Thymus (tissue), 11 donors: ENCODE measurements around the gene FAM43A. TPM values are rescaled to one million over a fixed set of nuclear protein-coding genes. Genes with fewer than 3 reads are reported as not detected.

Source experiments
- DNase-seq, 9 donors: peaks; one replicate each; pipeline ENCODE4 v3.0.0-alpha.2; 2013; ENCODE audit warnings: low spot score in 9 of 9, low read depth in 6 of 9, missing footprints in 1 of 9
- H3K27ac ChIP-seq, 2 donors: one replicate each; pipeline ENCODE4 v1.5.1; 2013; ENCODE audit warnings: control low read depth in 1 of 2, low read depth in 1 of 2, low read length in 1 of 2, mild to moderate bottlenecking in 1 of 2, moderate library complexity in 1 of 2
- H3K27me3 ChIP-seq, 2 donors: one replicate each; pipeline ENCODE4 v1.5.1; 2013; ENCODE audit warnings: low read length in 1 of 2; ENCODE audit not compliant: control insufficient read depth in 2 of 2, insufficient read depth in 1 of 2
- H3K36me3 ChIP-seq, 2 donors: one replicate each; pipeline ENCODE4 v1.5.1; 2013; ENCODE audit warnings: low read length in 1 of 2, mild to moderate bottlenecking in 1 of 2, moderate library complexity in 1 of 2; ENCODE audit not compliant: control insufficient read depth in 2 of 2, insufficient read depth in 2 of 2
- H3K4me1 ChIP-seq, 2 donors: one replicate each; pipeline ENCODE4 v1.5.1; 2013; ENCODE audit warnings: low read length in 2 of 2; ENCODE audit not compliant: control insufficient read depth in 2 of 2, insufficient read depth in 2 of 2
- H3K4me3 ChIP-seq, 2 donors: one replicate each; pipeline ENCODE4 v1.5.1; 2013; ENCODE audit warnings: low read length in 2 of 2, control low read depth in 1 of 2, mild to moderate bottlenecking in 1 of 2
- H3K9me3 ChIP-seq, 2 donors: one replicate each; pipeline ENCODE4 v1.5.1; 2013; ENCODE audit warnings: low read length in 1 of 2, mild to moderate bottlenecking in 1 of 2; ENCODE audit not compliant: control insufficient read depth in 2 of 2, insufficient read depth in 1 of 2
- WGBS: extraction: QIAGEN DNeasy Blood & Tissue Kit; methylation state at CpG from one replicate; pipeline ENCODE4 v1.1.7; 2013; 5-methylcytosine and 5-hydroxymethylcytosine counted together
- polyA plus RNA-seq: library from polyadenylated mRNA; stranded (reverse); fragments of 200-250 nt; gene quantifications from one replicate; pipeline ENCODE4 v1.2.3, GENCODE V29; 2013
- total RNA-seq: library from RNA; stranded (reverse); fragments of 120-200 nt; gene quantifications from one replicate; pipeline ENCODE4 v1.2.4, GENCODE V29; 2013
- donor health status: healthy.

FAM43A gene
- total and polyA plus RNA-seq, 2 donors: 3.7 to 6.2 TPM

GRCh38 chr3:194689493-194689944, 3.8 kb downstream of the FAM43A start:
- Histone ChIP-seq H3K27me3 (peaks cover 35 to 53% of the 10 kb centered on the region in 2 donors), H3K4me1 (peaks cover 10 to 46% of the 10 kb centered on the region in 2 donors), H3K27ac (peak overlapping the region in 1 of 2 donors; percentile 19), H3K9me3 (peaks cover 0 to 8% of the 10 kb centered on the region in 2 donors), H3K36me3 (no peaks in the 10 kb centered on the region), H3K4me3 (no peak overlapping the region)
- 9% methylated on average over 9 of the region's 9 CpGs for WGBS
- DNase-seq: peak in 2 of 9 donors; percentile 41 to 65

GRCh38 chr3:194690501-194691372, 5.1 kb downstream of the FAM43A start:
- no peak overlapping the region for H3K4me3 ChIP-seq
- H3K9me3 ChIP-seq: peaks cover 0 to 8% of the 10 kb centered on the region in 2 donors
- 88% methylated on average over 8 of the region's 8 CpGs for WGBS
- peaks cover 28 to 41% of the 10 kb centered on the region in 2 donors for H3K27me3 ChIP-seq
- H3K4me1 ChIP-seq: peaks cover 10 to 41% of the 10 kb centered on the region in 2 donors
- H3K36me3 ChIP-seq: no peaks in the 10 kb centered on the region
- no peak overlapping the region for H3K27ac ChIP-seq
- DNase-seq: peak in 1 of 9 donors; percentile 22

GRCh38 chr3:194691481-194692283, 6.0 kb downstream of the FAM43A start:
- H3K36me3 ChIP-seq: no peaks in the 10 kb centered on the region
- WGBS: 92% methylated on average over 15 of the region's 15 CpGs
- DNase-seq: no peak
- no peak overlapping the region for H3K4me3 ChIP-seq
- H3K9me3 ChIP-seq: peaks cover 0 to 8% of the 10 kb centered on the region in 2 donors
- peaks cover 8 to 40% of the 10 kb centered on the region in 2 donors for H3K4me1 ChIP-seq
- H3K27ac ChIP-seq: no peak overlapping the region
- H3K27me3 ChIP-seq: peaks cover 18 to 32% of the 10 kb centered on the region in 2 donors

- H3K27ac ChIP-seq: no peak overlapping the region
- H3K36me3 ChIP-seq: no peaks in the 10 kb centered on the region
- 84% methylated on average over 6 of the region's 6 CpGs for WGBS
- peaks cover 0 to under 1% of the 10 kb centered on the region in 2 donors for H3K27me3 ChIP-seq
- no peak overlapping the region for H3K4me3 ChIP-seq
- no peak for DNase-seq
- H3K4me1 ChIP-seq: peaks cover 0 to 8% of the 10 kb centered on the region in 2 donors
- H3K9me3 ChIP-seq: peaks cover 0 to 7% of the 10 kb centered on the region in 2 donors
Observed at GRCh38 chr3:194696702-194697101, 11.0 kb downstream of the FAM43A start.

- H3K4me1 ChIP-seq: no peaks in the 10 kb centered on the region
- peaks cover 0 to 7% of the 10 kb centered on the region in 2 donors for H3K9me3 ChIP-seq
- no peaks in the 10 kb centered on the region for H3K36me3 ChIP-seq
- no peak overlapping the region for H3K4me3 ChIP-seq
- WGBS: 96% methylated on average over 9 of the region's 9 CpGs
- H3K27me3 ChIP-seq: no peaks in the 10 kb centered on the region
- no peak for DNase-seq
- no peak overlapping the region for H3K27ac ChIP-seq
Observed at GRCh38 chr3:194702545-194702944, 16.9 kb downstream of the FAM43A start.

GRCh38 chr3:194705227-194705626, 19.5 kb downstream of the FAM43A start:
- Histone ChIP-seq H3K27ac (no peak overlapping the region), H3K36me3 (no peaks in the 10 kb centered on the region), H3K9me3 (peaks cover 0 to 5% of the 10 kb centered on the region in 2 donors), H3K4me1 (no peaks in the 10 kb centered on the region), H3K27me3 (no peaks in the 10 kb centered on the region), H3K4me3 (no peak overlapping the region)
- WGBS: 95% methylated on average over 8 of the region's 8 CpGs
- DNase-seq: no peak

GRCh38 chr3:194705761-194706160, 20.1 kb downstream of the FAM43A start:
- Histone ChIP-seq H3K27me3 (no peaks in the 10 kb centered on the region), H3K27ac (no peak overlapping the region), H3K36me3 (no peaks in the 10 kb centered on the region), H3K4me1 (no peaks in the 10 kb centered on the region), H3K4me3 (no peak overlapping the region), H3K9me3 (peaks cover 0 to 5% of the 10 kb centered on the region in 2 donors)
- WGBS: 84% methylated on average over 11 of the region's 11 CpGs
- DNase-seq: no peak

GRCh38 chr3:194707147-194707540, 21.5 kb downstream of the FAM43A start:
- H3K4me1 ChIP-seq: no peaks in the 10 kb centered on the region
- no peak overlapping the region for H3K27ac ChIP-seq
- no peak overlapping the region for H3K4me3 ChIP-seq
- no peak for DNase-seq
- WGBS: 98% methylated on average over 7 of the region's 7 CpGs
- H3K9me3 ChIP-seq: peaks cover 0 to 5% of the 10 kb centered on the region in 2 donors
- H3K27me3 ChIP-seq: no peaks in the 10 kb centered on the region
- no peaks in the 10 kb centered on the region for H3K36me3 ChIP-seq

- no peaks in the 10 kb centered on the region for H3K27me3 ChIP-seq
- WGBS: 98% methylated on average over 3 of the region's 3 CpGs
- H3K4me1 ChIP-seq: no peaks in the 10 kb centered on the region
- DNase-seq: no peak
- H3K27ac ChIP-seq: no peak overlapping the region
- no peak overlapping the region for H3K4me3 ChIP-seq
- H3K36me3 ChIP-seq: no peaks in the 10 kb centered on the region
- peaks cover 0 to 5% of the 10 kb centered on the region in 2 donors for H3K9me3 ChIP-seq
Observed at GRCh38 chr3:194711286-194711685, 25.6 kb downstream of the FAM43A start.
